ENCODE results near the gene MYOM1.

The MYOM1 gene

GRCh38 chr18:3236470-3236869 is 16.7 kb upstream of the MYOM1 start:
- no peak for TF ChIP-seq CTCF (IDR thresholded peaks at IDR 0.05; ENCODE audit: extremely low read depth, missing control alignments)
- no peak for DNase-seq (ENCODE audit: low spot score)

GRCh38 chr18:3235846-3236245 is 16.1 kb upstream of the MYOM1 start:
- TF ChIP-seq CTCF (IDR thresholded peaks at IDR 0.05; ENCODE audit: extremely low read depth, missing control alignments) = no peak
- no peak for DNase-seq (ENCODE audit: low spot score)

DNA sequence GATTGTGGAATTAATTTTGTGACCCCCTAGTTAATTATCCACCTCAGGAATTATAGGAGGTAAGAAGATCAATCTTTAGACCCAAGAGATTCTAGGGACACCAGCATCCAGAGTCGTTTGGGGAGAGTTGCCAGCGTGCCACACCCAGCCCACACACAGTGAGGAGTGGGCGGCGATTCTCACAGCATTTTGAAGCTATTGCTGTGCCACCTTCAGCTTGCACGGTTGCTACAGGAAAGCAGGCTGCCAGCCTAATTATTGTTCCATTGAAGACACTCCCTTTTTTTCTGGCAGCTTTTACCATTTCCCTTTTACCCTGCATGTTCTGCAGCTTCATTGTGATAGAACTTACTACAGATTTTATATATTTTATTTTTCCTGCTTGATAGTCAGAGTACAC is 14.7 kb upstream of the MYOM1 start:
- DNase-seq (ENCODE audit: low spot score) = no peak
- no peak for TF ChIP-seq CTCF (IDR thresholded peaks at IDR 0.05; ENCODE audit: extremely low read depth, missing control alignments)

GRCh38 chr18:3233433-3234168 is 13.8 kb upstream of the MYOM1 start:
- DNase-seq (ENCODE audit: low spot score) = no peak
- TF ChIP-seq CTCF (IDR thresholded peaks at IDR 0.05; ENCODE audit: extremely low read depth, missing control alignments) = no peak

- no peak for DNase-seq (ENCODE audit: low spot score)
- TF ChIP-seq CTCF (IDR thresholded peaks at IDR 0.05; ENCODE audit: extremely low read depth, missing control alignments) = no peak
Observed at GRCh38 chr18:3233004-3233403, 13.2 kb upstream of the MYOM1 start.

DNA sequence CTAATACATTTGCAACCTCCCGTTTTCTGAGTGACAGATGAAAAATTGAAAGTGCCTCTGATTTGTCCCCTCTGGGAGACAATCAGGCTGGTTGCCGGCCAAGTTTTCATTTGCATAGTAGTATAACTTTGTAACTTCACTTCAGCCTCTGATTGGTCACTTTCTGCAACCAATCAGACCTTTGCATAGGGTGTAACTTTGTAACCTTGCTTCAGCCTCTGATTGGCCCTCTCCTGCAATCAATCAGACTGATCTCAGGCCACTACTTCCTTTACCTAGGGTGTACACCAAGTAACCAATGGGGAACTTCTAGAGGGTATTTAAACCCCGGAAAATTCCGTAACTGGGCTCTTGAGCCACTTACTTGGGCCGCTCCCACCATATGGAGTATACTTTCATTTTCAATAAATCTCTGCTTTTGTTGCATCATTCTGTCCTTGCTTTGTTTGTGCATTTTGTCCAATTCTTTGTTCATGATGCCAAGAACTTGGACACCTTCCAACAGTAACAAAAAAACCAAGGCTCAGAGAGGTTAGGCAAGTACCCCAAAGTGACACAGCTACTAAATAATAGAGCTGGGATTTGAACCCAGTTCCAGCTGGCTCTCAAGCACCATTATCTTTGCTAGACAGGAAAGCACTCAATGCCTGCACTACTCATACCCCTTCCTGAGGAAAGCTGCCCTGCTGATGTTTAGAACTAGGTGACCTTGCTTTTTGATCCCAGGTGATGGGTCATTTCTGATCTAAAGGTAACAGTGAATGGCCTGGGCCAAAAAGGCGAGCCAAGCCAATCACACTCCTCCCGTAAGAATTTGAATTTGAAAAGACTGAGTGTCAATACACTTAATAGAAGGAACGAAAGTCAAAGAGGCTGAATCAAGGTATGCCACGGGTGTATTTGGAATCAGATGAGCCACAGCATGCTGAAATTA is 10.9 kb upstream of the MYOM1 start:
- DNase-seq (ENCODE audit: low spot score) = no peak
- TF ChIP-seq CTCF (IDR thresholded peaks at IDR 0.05; ENCODE audit: extremely low read depth, missing control alignments) = no peak

DNA sequence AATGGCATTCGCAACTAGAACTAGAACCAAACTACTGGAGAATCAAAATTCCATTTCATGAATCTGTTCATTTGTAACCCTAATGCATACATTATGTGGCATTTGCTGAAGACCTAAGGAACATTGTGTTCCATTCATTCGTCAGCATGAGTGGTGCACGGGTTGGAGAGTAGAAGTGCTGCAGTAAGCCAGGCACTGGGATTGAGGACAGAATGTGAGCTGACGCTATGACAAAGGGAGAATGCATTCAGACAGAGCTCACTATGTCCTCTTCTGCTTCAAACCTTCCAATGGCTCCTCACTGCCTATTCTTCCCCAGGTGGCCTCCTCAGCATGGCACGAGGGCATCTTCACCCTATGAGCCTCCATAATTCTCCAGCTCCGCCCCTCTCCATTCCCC is 6.3 kb upstream of the MYOM1 start:
- TF ChIP-seq CTCF (IDR thresholded peaks at IDR 0.05; ENCODE audit: extremely low read depth, missing control alignments) = no peak
- no peak for DNase-seq (ENCODE audit: low spot score)
